NCI-H1436 treated with DMSO at 0.1 percent for 48 hours (cell line): ENCODE results near the gene KIF5C.

Experiments used
- DNase-seq: peaks from one replicate; lab custom pipeline; 2025; lab: John Stamatoyannopoulos, UW

The KIF5C gene

GRCh38 chr2:148888003-148888501, 13.0 kb downstream of the KIF5C start:
- DNase-seq: no peak

GRCh38 chr2:148888986-148889385, 14.0 kb downstream of the KIF5C start:
- DNase-seq: no peak

GRCh38 chr2:148893906-148894305, 18.9 kb downstream of the KIF5C start:
- DNase-seq: no peak

- no peak for DNase-seq
These were observed 21.1 kb downstream of the KIF5C start for GRCh38 chr2:148896136-148896535.

- DNase-seq: no peak
These were observed 24.8 kb downstream of the KIF5C start for GRCh38 chr2:148899638-148900318.

- peak; percentile 46 for DNase-seq
These were observed 25.4 kb downstream of the KIF5C start for GRCh38 chr2:148900350-148900837.

GRCh38 chr2:148901142-148901541, 26.1 kb downstream of the KIF5C start:
- DNase-seq: peak; percentile 63

GRCh38 chr2:148902798-148903197, 27.8 kb downstream of the KIF5C start:
- no peak for DNase-seq

- DNase-seq: no peak
These were observed 28.3 kb downstream of the KIF5C start for GRCh38 chr2:148903294-148903693.

GRCh38 chr2:148903979-148904378, 29.0 kb downstream of the KIF5C start:
- DNase-seq: peak; percentile 87

GRCh38 chr2:148906124-148906523, 31.1 kb downstream of the KIF5C start:
- DNase-seq: no peak

- DNase-seq: no peak
These were observed 32.2 kb downstream of the KIF5C start for GRCh38 chr2:148907085-148907785.

GRCh38 chr2:148909114-148909513, 34.1 kb downstream of the KIF5C start:
- no peak for DNase-seq

- no peak for DNase-seq
These were observed 38.0 kb downstream of the KIF5C start for GRCh38 chr2:148913061-148913460.

GRCh38 chr2:148913492-148913891, 38.5 kb downstream of the KIF5C start:
- no peak for DNase-seq

- peak; percentile 78 for DNase-seq
These were observed 39.4 kb downstream of the KIF5C start for GRCh38 chr2:148914463-148914862.

- no peak for DNase-seq
These were observed 42.4 kb downstream of the KIF5C start for GRCh38 chr2:148917431-148917830.

GRCh38 chr2:148918554-148918953, 43.5 kb downstream of the KIF5C start:
- no peak for DNase-seq

- DNase-seq: no peak
These were observed 45.5 kb downstream of the KIF5C start for GRCh38 chr2:148920559-148920958.

GRCh38 chr2:148922062-148922461, 47.0 kb downstream of the KIF5C start:
- DNase-seq: peak; percentile 74

- DNase-seq: peak; percentile 38
These were observed 47.9 kb downstream of the KIF5C start for GRCh38 chr2:148922776-148923475.

- DNase-seq: no peak
These were observed 49.6 kb downstream of the KIF5C start for GRCh38 chr2:148924514-148925178.
